Parathyroid adenoma (tissue), 2 donors: Measurements from ENCODE around the gene CHST3.

Experiments
- H2AFZ ChIP-seq: fragments of 300-600 bp; sonication (generic); one replicate; pipeline ENCODE4 v1.7.0; 2017; ENCODE audit warnings: antibody characterized with exemption, mild to moderate bottlenecking
- H3K27ac ChIP-seq: fragments of 300-600 bp; sonication (generic); one replicate; pipeline ENCODE4 v1.7.0; 2017
- H3K27me3 ChIP-seq: fragments of 300-600 bp; sonication (generic); one replicate; pipeline ENCODE4 v1.7.0; 2017; ENCODE audit warnings: low read length; ENCODE audit not compliant: control insufficient read depth, insufficient read depth
- H3K36me3 ChIP-seq: fragments of 300-600 bp; sonication (generic); one replicate; pipeline ENCODE4 v1.7.0; 2017; ENCODE audit warnings: low read length; ENCODE audit not compliant: control insufficient read depth, insufficient read depth
- H3K4me1 ChIP-seq: fragments of 300-600 bp; sonication (generic); one replicate; pipeline ENCODE4 v1.7.0; 2017; ENCODE audit warnings: control low read depth
- H3K4me2 ChIP-seq: fragments of 300-600 bp; sonication (generic); one replicate; pipeline ENCODE4 v1.7.0; 2017; ENCODE audit warnings: low read length
- H3K4me3 ChIP-seq: fragments of 300-600 bp; sonication (generic); one replicate; pipeline ENCODE4 v1.7.0; 2017; ENCODE audit warnings: low read depth, low read length
- H3K79me2 ChIP-seq: fragments of 300-600 bp; sonication (generic); one replicate; pipeline ENCODE4 v1.7.0; 2017; ENCODE audit warnings: control low read depth
- H3K9ac ChIP-seq: fragments of 300-600 bp; sonication (generic); one replicate; pipeline ENCODE4 v1.7.0; 2017; ENCODE audit warnings: mild to moderate bottlenecking
- H3K9me3 ChIP-seq: fragments of 300-600 bp; sonication (generic); one replicate; pipeline ENCODE4 v1.7.0; 2017; ENCODE audit warnings: low read length; ENCODE audit not compliant: control insufficient read depth
- CTCF ChIP-seq: fragments of 300-600 bp; sonication (generic); IDR thresholded peaks from one replicate; pipeline ENCODE4 v1.7.0; 2017; ENCODE audit warnings: antibody characterized with exemption, mild to moderate bottlenecking
- donor health status: primary hyperparathyroidism.

Gene CHST3

GRCh38 chr10:71959526-71959925 is 4.7 kb upstream of the CHST3 start:
- Histone ChIP-seq H3K79me2 (no peaks in the 10 kb centered on the region), H3K4me2 (no peak overlapping the region), H3K27ac (no peak overlapping the region)

GRCh38 chr10:71961831-71962230 is 2.4 kb upstream of the CHST3 start:
- Histone ChIP-seq H3K36me3 (no peaks in the 10 kb centered on the region), H3K27me3 (no peaks in the 10 kb centered on the region), H2AFZ (no peak overlapping the region), H3K27ac (no peak overlapping the region), H3K9ac (no peak overlapping the region), H3K4me3 (no peak overlapping the region), H3K9me3 (no peaks in the 10 kb centered on the region), H3K4me2 (no peak overlapping the region), H3K4me1 (peaks cover 5% of the 10 kb centered on the region), H3K79me2 (no peaks in the 10 kb centered on the region)
- TF ChIP-seq CTCF = no peak

More at GRCh38 chr10:71959526-71959925, 4.7 kb upstream of the CHST3 start:
- H3K4me1 ChIP-seq = no peaks in the 10 kb centered on the region
- H3K36me3 ChIP-seq = no peaks in the 10 kb centered on the region
- TF ChIP-seq CTCF = no peak
- no peak overlapping the region for H2AFZ ChIP-seq
- no peaks in the 10 kb centered on the region for H3K27me3 ChIP-seq
- H3K4me3 ChIP-seq = no peak overlapping the region
- no peaks in the 10 kb centered on the region for H3K9me3 ChIP-seq
- H3K9ac ChIP-seq = no peak overlapping the region

- no peaks in the 10 kb centered on the region for H3K9me3 ChIP-seq
- H3K27ac ChIP-seq = peak overlapping the region; percentile 67
- H3K79me2 ChIP-seq = no peaks in the 10 kb centered on the region
- no peak overlapping the region for H3K9ac ChIP-seq
- no peak for TF ChIP-seq CTCF
- no peak overlapping the region for H3K4me2 ChIP-seq
- no peaks in the 10 kb centered on the region for H3K27me3 ChIP-seq
- peaks cover 5% of the 10 kb centered on the region for H3K4me1 ChIP-seq
- H3K4me3 ChIP-seq = no peak overlapping the region
- H3K36me3 ChIP-seq = no peaks in the 10 kb centered on the region
- H2AFZ ChIP-seq = no peak overlapping the region
These were observed 1.3 kb upstream of the CHST3 start for GRCh38 chr10:71962901-71963300.

- H3K79me2 ChIP-seq = no peaks in the 10 kb centered on the region
- peak overlapping the region; percentile 51 for H3K4me3 ChIP-seq
- peak overlapping the region; percentile 73 for H2AFZ ChIP-seq
- no peaks in the 10 kb centered on the region for H3K9me3 ChIP-seq
- no peak overlapping the region for H3K9ac ChIP-seq
- TF ChIP-seq CTCF = no peak
- peak overlapping the region; percentile 60 for H3K4me2 ChIP-seq
- H3K36me3 ChIP-seq = no peaks in the 10 kb centered on the region
- H3K27ac ChIP-seq = peak overlapping the region; percentile 67
- H3K4me1 ChIP-seq = peaks cover 5% of the 10 kb centered on the region
- H3K27me3 ChIP-seq = no peaks in the 10 kb centered on the region
These were observed 671 bp upstream of the CHST3 start for GRCh38 chr10:71963351-71964097.
